Kidney tubule cell (primary cell): Measurements from ENCODE around the gene IGF2R.
"Not testable (repeated sequence)": the region's sequence is repeated elsewhere in the genome, so short reads cannot be mapped to it uniquely, and the experiment has no call there.

Experiments used
- DNase-seq: peaks from one replicate; pipeline ENCODE4 v3.0.0-alpha.2; 2018; ENCODE audit warnings: low spot score

The IGF2R gene

GRCh38 chr6:160077526-160077925 lies 108.6 kb downstream of the IGF2R start:
- DNase-seq = no peak

DNA sequence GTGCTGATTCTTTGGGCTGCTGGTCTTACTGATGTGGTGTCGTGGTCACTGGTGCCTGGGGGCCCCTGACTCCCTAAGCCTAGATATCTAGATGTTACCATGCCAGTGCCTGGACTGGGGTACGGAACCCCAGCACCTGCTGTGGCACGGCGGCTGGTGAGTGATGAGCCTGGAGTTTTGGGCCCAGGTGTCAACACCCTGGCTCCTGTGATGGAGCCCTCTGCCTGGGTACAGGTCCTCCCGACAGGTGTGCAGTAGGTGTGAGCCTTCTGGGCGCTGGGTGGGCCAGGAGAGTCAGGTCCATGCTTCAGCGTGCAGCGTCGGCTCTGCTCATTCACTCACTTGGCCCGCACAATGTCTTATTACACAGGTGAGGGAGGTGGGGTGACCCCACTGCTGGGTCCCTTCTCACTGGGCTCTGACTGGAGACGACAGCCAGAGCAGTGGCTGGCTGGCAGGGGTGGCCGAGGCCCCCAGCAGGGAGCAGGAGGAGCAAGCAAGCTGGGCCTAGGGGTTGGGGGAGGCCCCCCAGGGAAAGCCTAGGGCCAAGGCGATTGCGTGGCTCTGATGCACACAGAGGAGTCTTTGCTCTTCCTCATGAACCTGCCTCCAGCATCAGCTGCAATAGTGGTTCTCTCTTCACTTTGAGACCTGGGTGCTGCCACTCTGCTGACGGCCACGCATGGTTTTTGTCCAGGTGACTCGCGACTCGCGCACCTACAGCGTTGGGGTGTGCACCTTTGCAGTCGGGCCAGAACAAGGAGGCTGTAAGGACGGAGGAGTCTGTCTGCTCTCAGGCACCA lies 110.2 kb downstream of the IGF2R start:
- no peak for DNase-seq

- no peak for DNase-seq
Observed at GRCh38 chr6:160079686-160080043, 110.8 kb downstream of the IGF2R start.

DNA sequence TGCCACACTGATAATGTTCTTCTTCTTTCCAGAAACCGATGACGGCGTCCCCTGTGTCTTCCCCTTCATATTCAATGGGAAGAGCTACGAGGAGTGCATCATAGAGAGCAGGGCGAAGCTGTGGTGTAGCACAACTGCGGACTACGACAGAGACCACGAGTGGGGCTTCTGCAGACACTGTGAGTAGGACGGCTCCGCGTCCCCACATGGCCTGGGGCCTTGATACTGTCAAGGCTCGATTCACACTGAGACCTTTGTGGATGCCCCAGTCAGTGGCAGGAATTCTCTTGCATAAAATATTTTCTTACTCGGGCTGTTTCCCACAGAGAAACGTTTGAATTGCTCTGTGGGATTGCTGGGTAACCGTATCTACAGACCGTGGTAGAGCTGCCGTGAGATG lies 111.2 kb downstream of the IGF2R start:
- DNase-seq = no peak

DNA sequence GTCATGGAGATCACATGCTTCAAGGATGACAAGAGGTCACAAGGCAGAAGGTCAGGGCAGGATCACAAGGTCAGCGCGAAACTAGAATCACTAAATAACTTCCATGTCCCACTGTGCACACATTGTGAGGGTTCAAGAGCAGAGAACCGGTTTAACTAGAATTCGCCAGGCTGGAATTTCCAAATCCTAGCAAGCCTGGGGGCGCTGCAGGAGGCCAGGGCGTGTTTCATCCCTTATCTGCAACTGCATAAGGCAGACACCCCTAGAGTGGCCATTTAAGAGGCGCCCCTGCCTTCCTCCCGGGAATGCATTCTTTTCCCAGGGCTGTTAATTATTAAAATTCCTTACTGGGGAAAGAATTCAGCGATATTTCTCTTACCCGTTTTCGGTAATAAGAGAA lies 112.5 kb downstream of the IGF2R start:
- DNase-seq = no peak

DNA sequence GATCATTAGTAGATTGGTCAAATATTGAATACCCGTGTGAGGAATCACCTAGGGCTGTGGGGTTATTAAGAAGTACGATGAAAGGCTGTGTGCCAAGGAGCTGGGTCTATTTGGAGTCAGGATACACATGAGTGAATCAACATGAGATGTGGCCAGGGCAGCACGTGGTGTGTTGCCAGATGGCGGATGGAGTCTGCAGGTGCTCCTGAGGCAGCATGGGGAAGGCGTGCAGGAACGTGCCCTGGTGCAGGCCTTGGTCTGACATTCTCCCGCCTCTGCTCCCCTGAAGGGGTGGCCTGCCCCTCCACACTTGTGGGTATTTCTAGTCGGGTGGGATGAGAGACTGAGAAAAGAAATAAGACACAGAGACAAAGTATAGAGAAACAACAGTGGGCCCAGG lies 113.7 kb downstream of the IGF2R start:
- DNase-seq = no peak

GRCh38 chr6:160084198-160084776 lies 115.4 kb downstream of the IGF2R start:
- DNase-seq = no peak

DNA sequence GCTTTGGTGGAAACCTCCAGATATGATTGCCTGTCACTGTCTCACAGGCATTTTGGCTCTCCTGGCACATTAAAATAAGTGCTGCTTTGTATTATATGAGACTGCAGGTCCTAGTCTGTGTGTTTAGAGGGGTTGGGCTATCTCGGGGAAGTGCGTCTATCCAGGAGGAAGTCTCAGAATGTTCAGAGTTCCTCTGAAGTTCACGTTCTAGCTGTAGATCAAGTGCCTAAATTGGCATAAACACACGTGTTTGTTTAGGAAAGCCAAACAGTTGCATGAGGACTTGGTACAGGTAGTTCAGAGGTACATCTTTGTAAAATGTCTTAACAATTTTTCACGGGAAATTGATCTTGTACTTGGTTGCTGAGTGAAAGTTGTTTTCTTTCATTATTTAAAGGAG lies 116.3 kb downstream of the IGF2R start:
- no peak for DNase-seq

GRCh38 chr6:160085713-160086505 lies 117.0 kb downstream of the IGF2R start:
- no peak for DNase-seq

GRCh38 chr6:160086754-160087153 lies 117.9 kb downstream of the IGF2R start:
- DNase-seq = no peak

DNA sequence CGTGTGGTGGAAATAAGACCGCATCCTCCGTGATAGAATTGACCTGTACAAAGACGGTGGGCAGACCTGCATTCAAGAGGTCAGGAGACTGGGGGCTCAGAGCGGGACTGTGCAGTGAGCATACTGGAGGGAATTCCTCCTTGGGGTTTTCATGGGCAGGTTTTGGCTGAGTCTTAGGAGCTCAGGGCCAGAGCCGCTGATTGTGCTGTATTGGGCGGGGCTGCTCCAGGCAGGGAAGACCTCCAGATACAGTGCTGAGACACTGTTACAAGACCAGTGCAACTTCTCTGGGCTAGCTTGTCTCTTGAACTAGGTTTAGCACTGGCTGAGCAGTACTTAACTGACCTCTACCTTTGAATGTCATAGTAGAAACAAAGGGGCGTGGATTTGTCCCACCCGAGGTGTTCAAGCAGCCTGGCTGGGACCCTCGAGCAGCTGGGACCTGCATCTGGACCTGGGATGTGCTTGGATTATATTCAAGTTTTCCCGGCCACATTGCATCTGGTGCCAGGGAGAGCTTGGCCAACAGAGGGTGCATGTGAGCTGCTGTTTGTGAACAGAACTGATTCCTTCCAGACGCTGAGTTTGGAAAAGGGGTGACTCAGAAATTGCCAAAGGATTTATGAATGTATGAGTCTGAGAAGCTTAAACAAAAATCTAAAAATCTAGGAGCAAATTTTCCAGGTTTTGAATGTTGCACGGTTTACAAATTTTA lies 119.3 kb downstream of the IGF2R start:
- peak; percentile 68 for DNase-seq

DNA sequence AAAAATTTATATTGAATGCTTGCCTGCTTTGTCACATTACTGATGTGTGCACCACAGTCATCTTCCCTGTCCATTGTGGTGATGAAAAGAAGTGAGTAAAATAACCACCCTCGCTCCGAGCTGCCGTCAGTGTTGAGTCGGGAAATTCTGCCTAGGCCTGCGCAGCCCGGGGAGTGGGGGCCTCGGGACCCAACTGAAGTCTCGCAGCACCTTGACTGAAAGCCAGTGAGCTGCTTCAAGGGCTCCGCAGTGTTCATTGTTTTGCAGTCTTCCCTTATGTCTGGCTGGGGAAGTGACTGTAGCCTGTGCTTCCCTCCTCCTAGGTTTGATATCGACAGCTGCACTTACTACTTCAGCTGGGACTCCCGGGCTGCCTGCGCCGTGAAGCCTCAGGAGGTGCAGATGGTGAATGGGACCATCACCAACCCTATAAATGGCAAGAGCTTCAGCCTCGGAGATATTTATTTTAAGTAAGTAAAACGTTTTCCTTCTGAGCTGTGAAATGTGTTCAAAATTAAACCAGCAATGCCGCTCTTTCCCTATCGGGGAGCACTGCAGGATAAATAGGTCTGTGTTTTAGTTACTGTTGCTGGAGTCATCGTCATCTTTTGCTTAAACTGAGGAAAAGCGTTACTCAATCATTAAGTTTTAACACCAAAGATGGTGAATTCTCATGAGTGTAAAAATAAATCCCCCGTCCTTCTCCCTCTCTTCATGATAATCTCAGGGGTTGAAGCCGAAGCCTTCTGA lies 120.1 kb downstream of the IGF2R start:
- DNase-seq = no peak

DNA sequence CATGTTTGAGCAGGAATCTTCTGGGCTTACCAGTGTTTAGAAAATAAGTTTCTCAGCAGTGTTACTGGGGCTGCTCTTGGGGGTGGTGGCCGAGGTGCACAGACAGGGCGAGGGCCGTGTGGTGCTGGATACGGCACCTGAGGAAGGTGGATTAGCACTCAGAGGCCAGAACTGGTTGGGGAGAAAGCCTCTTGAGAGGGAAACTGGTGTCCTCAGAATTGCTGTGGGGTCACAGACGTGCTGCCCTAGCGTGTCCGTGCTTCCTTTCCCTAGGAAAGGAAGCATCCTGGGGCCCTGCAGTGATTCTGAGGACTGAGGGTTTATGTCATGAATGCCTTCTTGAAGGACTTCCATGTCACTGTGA lies 120.6 kb downstream of the IGF2R start:
- DNase-seq = no peak

DNA sequence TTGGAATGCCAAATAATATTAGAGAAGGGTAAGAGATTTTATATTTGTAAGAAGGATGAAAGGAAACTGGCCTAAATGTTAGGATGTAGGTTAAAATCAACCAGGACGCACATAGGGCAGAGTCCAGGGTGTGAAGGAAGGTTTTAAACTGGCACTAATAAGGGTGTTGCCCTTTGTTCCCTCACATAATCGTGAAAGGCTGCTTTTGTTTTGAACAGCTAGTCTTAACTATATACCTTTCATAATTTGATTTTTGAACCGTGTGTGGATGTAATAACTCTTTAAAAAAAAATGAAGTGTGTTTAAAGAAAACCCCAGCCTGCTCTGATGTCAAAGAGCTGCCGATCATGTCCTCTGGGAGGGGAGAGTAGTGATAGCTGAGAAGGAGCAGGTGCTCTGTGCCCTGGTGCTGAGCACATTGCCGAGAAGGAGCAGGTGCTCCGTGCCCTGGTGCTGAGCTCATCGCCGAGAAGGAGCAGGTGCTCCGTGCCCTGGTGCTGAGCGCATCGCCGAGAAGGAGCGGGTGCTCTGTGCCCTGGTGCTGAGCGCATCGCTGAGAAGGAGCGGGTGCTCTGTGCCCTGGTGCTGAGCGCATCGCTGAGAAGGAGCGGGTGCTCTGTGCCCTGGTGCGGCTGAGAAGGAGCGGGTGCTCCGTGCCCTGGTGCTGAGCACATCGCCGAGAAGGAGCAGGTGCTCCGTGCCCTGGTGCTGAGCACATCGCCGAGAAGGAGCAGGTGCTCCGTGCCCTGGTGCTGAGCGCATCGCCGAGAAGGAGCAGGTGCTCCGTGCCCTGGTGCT lies 121.8 kb downstream of the IGF2R start:
- not testable (repeated sequence) for DNase-seq

GRCh38 chr6:160092176-160092575 lies 123.3 kb downstream of the IGF2R start:
- DNase-seq = not testable (repeated sequence)

GRCh38 chr6:160092602-160093001 lies 123.7 kb downstream of the IGF2R start:
- no peak for DNase-seq

- no peak for DNase-seq
Observed at GRCh38 chr6:160093061-160093460, 124.2 kb downstream of the IGF2R start.

DNA sequence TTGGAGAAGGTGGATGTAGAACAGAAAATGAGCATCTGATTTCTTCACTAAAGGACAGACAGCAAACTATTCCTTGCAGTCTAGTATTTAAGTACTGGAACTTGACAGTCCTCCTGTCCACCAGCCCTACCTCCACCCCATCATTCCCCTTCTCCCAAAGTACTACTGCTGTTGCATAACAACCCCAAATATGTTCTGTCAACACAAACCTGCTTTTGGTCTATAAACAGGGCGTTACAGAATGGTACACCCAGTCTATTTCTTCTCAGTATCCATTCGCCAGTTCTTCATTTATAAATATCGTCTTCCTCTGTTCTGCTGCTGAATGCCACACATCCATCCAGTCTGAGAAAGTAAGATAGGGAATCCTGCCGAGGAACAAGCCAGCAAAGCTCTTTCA lies 125.1 kb downstream of the IGF2R start:
- DNase-seq = no peak

DNA sequence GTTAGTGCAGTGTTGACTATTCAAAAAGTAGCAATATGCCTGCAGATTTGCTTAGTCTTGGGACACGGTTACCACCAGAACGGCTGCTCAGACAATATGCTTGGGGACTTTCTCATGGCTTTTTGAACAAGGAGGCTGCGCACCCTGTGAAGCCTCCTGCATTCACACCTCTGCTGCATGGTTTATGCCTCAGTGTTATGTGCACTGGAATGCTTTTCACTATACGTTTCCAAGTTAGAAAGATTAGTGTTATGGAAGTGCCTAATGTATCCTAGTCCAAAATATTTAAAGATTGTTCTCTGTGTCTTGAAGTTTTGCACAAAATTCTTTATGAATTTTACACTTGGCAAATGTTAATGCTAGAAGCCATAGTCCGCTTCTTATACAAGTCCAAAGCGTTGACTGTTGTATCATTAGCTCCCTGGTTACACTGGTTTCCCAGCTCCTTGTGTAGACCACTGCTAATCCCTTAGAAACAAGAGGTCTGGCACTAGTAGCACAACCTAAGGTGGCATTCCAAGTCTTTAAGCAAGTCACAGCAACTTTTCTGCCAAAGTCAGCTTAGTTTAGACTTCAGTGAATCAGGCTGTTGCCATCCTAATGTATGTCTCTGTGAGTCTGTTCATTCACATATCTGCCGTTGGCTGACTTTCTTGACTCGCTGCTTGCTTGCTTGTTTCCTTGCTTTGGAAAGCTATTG lies 126.4 kb downstream of the IGF2R start:
- no peak for DNase-seq
